Measurements from ENCODE around the gene ATP8B4. TPM values are rescaled to one million over a fixed set of nuclear protein-coding genes. Genes with fewer than 3 reads are reported as not detected.
"Not testable (repeated sequence)": the region's sequence is repeated elsewhere in the genome, so short reads cannot be mapped to it uniquely, and the experiment has no call there.

Gene ATP8B4
- polyA plus RNA-seq, 1 donor (not counting 4 experiments of a cell fraction or from before 2014, with no cell fraction given): 0.05 TPM

DNA sequence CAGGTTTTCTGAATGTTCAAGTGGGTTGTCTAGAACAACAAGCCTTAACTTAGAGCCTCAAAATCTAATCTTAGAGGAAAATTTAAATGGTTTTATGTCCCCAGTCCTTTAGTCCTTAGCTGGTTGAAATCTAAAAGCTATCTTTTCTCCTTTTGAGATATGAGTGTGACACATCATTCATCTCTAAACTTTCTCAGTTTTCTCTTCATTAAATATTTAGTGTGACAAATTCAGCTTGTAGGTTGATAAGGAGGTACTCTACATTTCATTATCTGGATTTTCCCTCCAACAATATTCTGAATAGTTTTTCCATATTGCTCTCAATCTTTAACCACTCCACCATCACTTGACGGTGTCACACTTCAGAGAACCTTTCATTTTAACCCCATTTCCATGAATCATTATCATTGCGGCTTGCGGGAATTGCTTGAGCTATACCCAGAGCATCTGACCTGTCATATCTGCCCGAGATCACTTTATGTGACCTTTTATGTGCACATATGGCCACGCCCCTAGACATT, 16.1 kb upstream of the ATP8B4 start:
- Histone ChIP-seq H3K27me3 (ENCODE audit: control insufficient read depth, extremely low read depth, insufficient read depth, low read length) (no peaks in the 10 kb centered on the region), H3K9me1 (ENCODE audit: control insufficient read depth, extremely low read depth, insufficient read depth, low read length) (no peaks in the 10 kb centered on the region), H2AFZ (ENCODE audit: control insufficient read depth, low read length) (no peak overlapping the region), H3K4me1 (ENCODE audit: control insufficient read depth, extremely low read depth, insufficient read depth, low read length) (peaks cover 24% of the 10 kb centered on the region), H3K27ac (ENCODE audit: control insufficient read depth, insufficient read depth, low read length) (peak overlapping the region; percentile 61), H3K4me3 (ENCODE audit: control insufficient read depth in 2 of 3, extremely low read depth in 1 of 3, insufficient read depth in 2 of 3, low read depth in 1 of 3, low read length in 3 of 3) (no peak overlapping the region), H4K20me1 (ENCODE audit: control insufficient read depth, extremely low read depth, insufficient read depth, low read length) (no peaks in the 10 kb centered on the region), H3K9ac (ENCODE audit: control insufficient read depth, extremely low read depth, insufficient read depth, low read length) (no peak overlapping the region), H3K9me3 (ENCODE audit: control insufficient read depth, low read depth, low read length) (no peaks in the 10 kb centered on the region), H3K4me2 (ENCODE audit: control insufficient read depth, extremely low read depth, insufficient read depth, low read depth, low read length) (peak overlapping the region; percentile 22), H3K36me3 (ENCODE audit: control insufficient read depth in 2 of 2, extremely low read depth in 1 of 2, insufficient read depth in 2 of 2, low read length in 2 of 2) (no peaks in the 10 kb centered on the region), H3K79me2 (ENCODE audit: control insufficient read depth, insufficient read depth, low read length) (no peaks in the 10 kb centered on the region)
- dilution Hi-C loops (cut with MboI; ENCODE audit: extremely low pct_ligation_motif_present, low sequenced_read_pairs): no loop called here
- DNase-seq (ENCODE audit: low read depth, low spot score) (no peak), FAIRE-seq (no peak)
- TF ChIP-seq EZH2 (IDR thresholded peaks at IDR 0.05; ENCODE audit: low read length): no peak
- TF ChIP-seq, protein P1, sequence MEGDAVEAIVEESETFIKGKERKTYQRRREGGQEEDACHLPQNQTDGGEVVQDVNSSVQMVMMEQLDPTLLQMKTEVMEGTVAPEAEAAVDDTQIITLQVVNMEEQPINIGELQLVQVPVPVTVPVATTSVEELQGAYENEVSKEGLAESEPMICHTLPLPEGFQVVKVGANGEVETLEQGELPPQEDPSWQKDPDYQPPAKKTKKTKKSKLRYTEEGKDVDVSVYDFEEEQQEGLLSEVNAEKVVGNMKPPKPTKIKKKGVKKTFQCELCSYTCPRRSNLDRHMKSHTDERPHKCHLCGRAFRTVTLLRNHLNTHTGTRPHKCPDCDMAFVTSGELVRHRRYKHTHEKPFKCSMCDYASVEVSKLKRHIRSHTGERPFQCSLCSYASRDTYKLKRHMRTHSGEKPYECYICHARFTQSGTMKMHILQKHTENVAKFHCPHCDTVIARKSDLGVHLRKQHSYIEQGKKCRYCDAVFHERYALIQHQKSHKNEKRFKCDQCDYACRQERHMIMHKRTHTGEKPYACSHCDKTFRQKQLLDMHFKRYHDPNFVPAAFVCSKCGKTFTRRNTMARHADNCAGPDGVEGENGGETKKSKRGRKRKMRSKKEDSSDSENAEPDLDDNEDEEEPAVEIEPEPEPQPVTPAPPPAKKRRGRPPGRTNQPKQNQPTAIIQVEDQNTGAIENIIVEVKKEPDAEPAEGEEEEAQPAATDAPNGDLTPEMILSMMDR (optimal IDR thresholded peaks at IDR 0.05 in 1 of 3, IDR thresholded peaks at IDR 0.05 in 1 of 3, conservative IDR thresholded peaks at IDR 0.05 in 1 of 3; ENCODE audit: extremely low read depth in 1 of 3, insufficient read depth in 2 of 3, low read length in 3 of 3): no peak

DNA sequence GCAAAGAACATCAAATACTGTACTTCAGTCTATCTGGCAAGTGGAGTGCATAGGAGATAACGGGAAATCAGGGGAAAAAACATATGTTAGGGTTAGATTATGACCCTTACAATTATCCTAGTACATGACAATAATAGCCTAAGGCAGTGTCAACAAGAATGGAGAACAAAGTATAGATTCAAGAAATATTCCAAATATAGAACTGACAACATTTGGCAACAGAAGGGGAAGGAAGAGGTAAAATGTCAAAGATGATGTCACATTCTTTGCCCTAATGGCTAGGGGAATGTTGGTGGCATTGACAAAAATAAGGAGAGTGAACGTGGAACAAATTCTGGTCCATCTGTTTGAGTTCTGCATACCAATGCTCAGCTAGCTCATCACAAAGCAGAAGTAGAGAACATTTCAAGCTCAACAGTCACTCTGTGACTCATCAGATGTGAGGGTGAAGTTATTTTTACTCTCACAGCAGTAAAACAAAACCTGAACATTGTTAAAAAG, 15.5 kb upstream of the ATP8B4 start:
- Histone ChIP-seq H3K9ac (ENCODE audit: control insufficient read depth, extremely low read depth, insufficient read depth, low read length) (no peak overlapping the region), H3K27me3 (ENCODE audit: control insufficient read depth, extremely low read depth, insufficient read depth, low read length) (no peaks in the 10 kb centered on the region), H2AFZ (ENCODE audit: control insufficient read depth, low read length) (no peak overlapping the region), H3K4me2 (ENCODE audit: control insufficient read depth, extremely low read depth, insufficient read depth, low read depth, low read length) (peak overlapping the region; percentile 22), H3K36me3 (ENCODE audit: control insufficient read depth in 2 of 2, extremely low read depth in 1 of 2, insufficient read depth in 2 of 2, low read length in 2 of 2) (no peaks in the 10 kb centered on the region), H3K4me3 (ENCODE audit: control insufficient read depth in 2 of 3, extremely low read depth in 1 of 3, insufficient read depth in 2 of 3, low read depth in 1 of 3, low read length in 3 of 3) (no peak overlapping the region), H3K9me3 (ENCODE audit: control insufficient read depth, low read depth, low read length) (no peaks in the 10 kb centered on the region), H3K9me1 (ENCODE audit: control insufficient read depth, extremely low read depth, insufficient read depth, low read length) (no peaks in the 10 kb centered on the region), H3K4me1 (ENCODE audit: control insufficient read depth, extremely low read depth, insufficient read depth, low read length) (peaks cover 24% of the 10 kb centered on the region), H3K27ac (ENCODE audit: control insufficient read depth, insufficient read depth, low read length) (peak overlapping the region; percentile 61), H4K20me1 (ENCODE audit: control insufficient read depth, extremely low read depth, insufficient read depth, low read length) (no peaks in the 10 kb centered on the region), H3K79me2 (ENCODE audit: control insufficient read depth, insufficient read depth, low read length) (no peaks in the 10 kb centered on the region)
- FAIRE-seq (peak; percentile 84), DNase-seq (ENCODE audit: low read depth, low spot score) (peak; percentile 33)
- dilution Hi-C loops (cut with MboI; ENCODE audit: extremely low pct_ligation_motif_present, low sequenced_read_pairs): no loop called here
- TF ChIP-seq, protein P1 (optimal IDR thresholded peaks at IDR 0.05 in 1 of 3, IDR thresholded peaks at IDR 0.05 in 1 of 3, conservative IDR thresholded peaks at IDR 0.05 in 1 of 3; ENCODE audit: extremely low read depth in 1 of 3, insufficient read depth in 2 of 3, low read length in 3 of 3): no peak

DNA sequence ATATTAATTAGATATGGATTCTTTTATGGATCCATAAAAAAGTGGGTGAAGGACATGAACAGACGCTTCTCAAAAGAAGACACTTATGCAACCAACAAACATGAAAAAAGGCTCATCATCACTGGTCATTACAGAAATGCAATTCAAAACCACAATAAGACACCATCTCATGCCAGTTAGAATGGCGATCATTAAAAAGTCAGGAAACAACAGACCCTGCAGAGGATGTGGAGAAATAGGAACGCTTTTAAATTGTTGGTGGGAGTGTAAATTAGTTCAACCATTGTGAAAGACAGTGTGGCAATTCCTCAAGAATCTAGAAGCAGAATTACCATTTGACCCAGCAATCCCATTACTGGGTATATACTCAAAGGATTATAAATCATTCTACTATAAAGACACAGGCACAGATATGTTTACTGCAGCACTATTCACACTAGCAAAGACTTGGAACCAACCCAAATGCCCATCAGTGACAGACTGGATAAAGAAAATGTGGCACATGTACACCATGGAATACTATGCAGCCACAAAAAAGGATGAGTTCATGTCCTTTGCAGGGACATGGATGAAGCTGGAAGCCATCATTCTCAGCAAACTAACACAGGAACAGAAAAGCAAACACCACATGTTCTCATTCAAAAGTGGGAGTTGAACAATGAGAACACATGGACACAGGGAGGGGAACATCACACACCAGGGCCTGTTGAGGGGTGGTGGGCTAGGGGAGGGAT, 13.4 kb upstream of the ATP8B4 start:
- peaks cover 15% of the 10 kb centered on the region for H3K4me1 ChIP-seq (ENCODE audit: control insufficient read depth, extremely low read depth, insufficient read depth, low read length)
- H3K9me3 ChIP-seq (ENCODE audit: control insufficient read depth, low read depth, low read length); H3K4me2 ChIP-seq (ENCODE audit: control insufficient read depth, extremely low read depth, insufficient read depth, low read depth, low read length); H3K9ac ChIP-seq (ENCODE audit: control insufficient read depth, extremely low read depth, insufficient read depth, low read length); H3K27me3 ChIP-seq (ENCODE audit: control insufficient read depth, extremely low read depth, insufficient read depth, low read length); H3K79me2 ChIP-seq (ENCODE audit: control insufficient read depth, insufficient read depth, low read length); H3K27ac ChIP-seq (ENCODE audit: control insufficient read depth, insufficient read depth, low read length); DNase-seq (ENCODE audit: low read depth, low spot score); FAIRE-seq; H4K20me1 ChIP-seq (ENCODE audit: control insufficient read depth, extremely low read depth, insufficient read depth, low read length); H3K36me3 ChIP-seq (ENCODE audit: control insufficient read depth in 2 of 2, extremely low read depth in 1 of 2, insufficient read depth in 2 of 2, low read length in 2 of 2); H2AFZ ChIP-seq (ENCODE audit: control insufficient read depth, low read length); H3K4me3 ChIP-seq (ENCODE audit: control insufficient read depth in 2 of 3, extremely low read depth in 1 of 3, insufficient read depth in 2 of 3, low read depth in 1 of 3, low read length in 3 of 3); H3K9me1 ChIP-seq (ENCODE audit: control insufficient read depth, extremely low read depth, insufficient read depth, low read length); dilution Hi-C loops (cut with MboI; ENCODE audit: extremely low pct_ligation_motif_present, low sequenced_read_pairs): not testable (repeated sequence)
